Endothelial cell of umbilical vein (primary cell): ENCODE results near the gene DDB1. TPM values are rescaled to one million over a fixed set of nuclear protein-coding genes. Genes with fewer than 3 reads are reported as not detected.

Experiments
- BruUV-seq: library from RNA; stranded (reverse); fragments of 400-500 nt; replicated peaks from 2 replicates; lab custom pipeline; 2021; lab: Mats Ljungman, UMichigan
- CTCF ChIA-PET: fragments of 300-600, 350-600 bp; sonication (Branson Sonifier 250); formaldehyde crosslinking; loops from one replicate; lab custom pipeline; 2021; ENCODE audit warnings: antibody characterized with exemption, inconsistent platforms; lab: Charles Lee
- POLR2A ChIA-PET: fragments of 300-600, 350-600 bp; sonication (Branson Sonifier 250); formaldehyde crosslinking; loops from one replicate; lab custom pipeline; 2021; ENCODE audit warnings: antibody characterized with exemption, inconsistent platforms; lab: Charles Lee
- DNase-seq: peaks from one replicate; pipeline ENCODE4 v3.0.0-alpha.2; 2011; ENCODE audit warnings: low read depth, low spot score
- FAIRE-seq: peaks from 2 replicates; lab custom pipeline; 2011; peaks lifted over from hg19 to GRCh38; lab: Jason Lieb, UNC
- H2AFZ ChIP-seq: 2 replicates; pipeline ENCODE4 v1.6.0; 2012; ENCODE audit warnings: low read depth, low read length, control low read depth, inconsistent platforms
- H3K27ac ChIP-seq: 2 replicates; pipeline ENCODE4 v1.5.1; 2011; ENCODE audit warnings: low read depth, mild to moderate bottlenecking, control low read depth, low read length, moderate library complexity; ENCODE audit not compliant: insufficient read depth
- H3K27me3 ChIP-seq, 2 experiments: 2 replicates each; pipeline versions ENCODE4 v1.6.0 to v1.6.1; 2011; ENCODE audit warnings: low read length in 2 of 2, mixed read lengths in 1 of 2; ENCODE audit not compliant: control insufficient read depth in 2 of 2, insufficient read depth in 2 of 2
- H3K36me3 ChIP-seq, 2 experiments: 2 replicates in 1 of 2; 3 replicates in 1 of 2; pipeline ENCODE4 v1.5.1; 2011; ENCODE audit warnings: low read length in 2 of 2, mild to moderate bottlenecking in 1 of 2, moderate library complexity in 1 of 2; ENCODE audit not compliant: control insufficient read depth in 2 of 2, insufficient read depth in 2 of 2; ENCODE audit errors: extremely low read depth in 1 of 2
- H3K4me1 ChIP-seq: 3 replicates; pipeline ENCODE4 v1.5.1; 2011; ENCODE audit warnings: mild to moderate bottlenecking, low read length; ENCODE audit not compliant: control insufficient read depth, insufficient read depth; ENCODE audit errors: extremely low read depth
- H3K4me2 ChIP-seq: 2 replicates; pipeline ENCODE4 v1.6.1; 2011; ENCODE audit warnings: low read length, control low read depth, mixed read lengths; ENCODE audit not compliant: insufficient read depth
- H3K4me3 ChIP-seq, 3 experiments: fragments of 200-600 bp in 1 of 3; sonication (generic), shearing (Covaris generic) in 1 of 3; replicated peaks in 1 of 3; 2 replicates each; pipeline ENCODE4 v1.5.1; 2011 to 2016; ENCODE audit warnings: control low read depth in 3 of 3, low read length in 3 of 3, mild to moderate bottlenecking in 2 of 3, inconsistent platforms in 1 of 3, low read depth in 1 of 3, moderate library complexity in 1 of 3; ENCODE audit not compliant: insufficient read depth in 1 of 3
- H3K79me2 ChIP-seq: 2 replicates; pipeline ENCODE4 v1.6.0; 2012; ENCODE audit warnings: low read length, inconsistent platforms; ENCODE audit not compliant: control insufficient read depth, insufficient read depth
- H3K9ac ChIP-seq: replicated peaks from 2 replicates; pipeline ENCODE3; 2011; ENCODE audit warnings: low read length, control low read depth; ENCODE audit not compliant: insufficient read depth; ENCODE audit errors: extremely low read depth
- H3K9me1 ChIP-seq: replicated peaks from 3 replicates; pipeline ENCODE4 v1.6.0; 2011; ENCODE audit warnings: mild to moderate bottlenecking, low read length; ENCODE audit not compliant: control insufficient read depth, insufficient read depth; ENCODE audit errors: extremely low read depth
- H3K9me3 ChIP-seq: replicated peaks from 2 replicates; pipeline ENCODE4 v1.5.1; 2012; ENCODE audit warnings: low read length, inconsistent platforms; ENCODE audit not compliant: control insufficient read depth, insufficient read depth
- H4K20me1 ChIP-seq: replicated peaks from 2 replicates; pipeline ENCODE3; 2011; ENCODE audit warnings: mild to moderate bottlenecking, low read length; ENCODE audit not compliant: control insufficient read depth, insufficient read depth; ENCODE audit errors: extremely low read depth
- CTCF ChIP-seq, 2 donors: IDR thresholded peaks; 1 replicate in 1 of 2; 2 replicates in 1 of 2; pipeline ENCODE4 v1.5.1; 2011; ENCODE audit warnings: low read length in 2 of 2, mild to moderate bottlenecking in 2 of 2, moderate library complexity in 2 of 2, control low read depth in 1 of 2, inconsistent platforms in 1 of 2, low read depth in 1 of 2; ENCODE audit not compliant: insufficient read depth in 1 of 2; ENCODE audit errors: extremely low read depth in 1 of 2
- EZH2 ChIP-seq: IDR thresholded peaks from 2 replicates; pipeline ENCODE4 v1.6.1; 2012; ENCODE audit warnings: borderline replicate concordance, low read depth, mild to moderate bottlenecking, moderate library complexity, low read length, inconsistent platforms; ENCODE audit not compliant: severe bottlenecking
- FOS ChIP-seq: IDR thresholded peaks from 2 replicates; pipeline ENCODE4 v1.6.1; 2011; ENCODE audit warnings: mild to moderate bottlenecking, low read length, moderate library complexity, borderline replicate concordance; ENCODE audit not compliant: insufficient read depth
- GATA2 ChIP-seq: IDR thresholded peaks from 2 replicates; pipeline ENCODE4 v1.7.0; 2011; ENCODE audit warnings: low read depth, mild to moderate bottlenecking, moderate library complexity, mixed read lengths, low read length; ENCODE audit not compliant: insufficient read length, insufficient read depth
- JUN ChIP-seq: IDR thresholded peaks from 2 replicates; pipeline ENCODE4 v1.6.1; 2011; ENCODE audit warnings: borderline replicate concordance, low read depth; ENCODE audit not compliant: insufficient read length, insufficient read depth
- MYC ChIP-seq: IDR thresholded peaks from one replicate; pipeline ENCODE4 v1.6.1; 2011; ENCODE audit warnings: mild to moderate bottlenecking, low read depth, low read length
- POLR2A ChIP-seq: IDR thresholded peaks from 2 replicates; pipeline ENCODE4 v1.6.1; 2012; ENCODE audit warnings: low read depth, mild to moderate bottlenecking, control low read depth, low read length
- POLR2AphosphoS5 ChIP-seq: IDR thresholded peaks from 2 replicates; pipeline ENCODE4 v1.6.1; 2012; ENCODE audit warnings: low read depth, mild to moderate bottlenecking, control low read depth, low read length, moderate library complexity; ENCODE audit not compliant: insufficient read depth
- dilution Hi-C: fragments of 300-500 bp; cut with MboI; formaldehyde crosslinking; loops from one replicate; pipeline ENCODE4 v1.15.0; 2019; ENCODE audit warnings: low sequenced_read_pairs; ENCODE audit not compliant: extremely low pct_ligation_motif_present
- intact Hi-C: fragments of 100-400 bp; cut with micrococcal nuclease; formaldehyde crosslinking; loops from one replicate; pipeline ENCODE4 v1.10.0; 2022
- polyA plus RNA-seq, 4 experiments: library from polyadenylated mRNA; depleted of rRNA in 3 of 4; stranded (reverse) in 3 of 4; unstranded in 1 of 4; fragments of >200 nt; gene quantifications; 2 replicates each; pipeline versions ENCODE4 v1.2.1 to v1.2.3, GENCODE V29; 2011 to 2012; ENCODE audit warnings: missing spikeins in 1 of 4
- total RNA-seq: library from RNA; stranded (reverse); gene quantifications from 2 replicates; pipeline ENCODE4 v1.2.3, GENCODE V29; 2021
- TF ChIP-seq, protein P1 (sequence below): IDR thresholded peaks from 2 replicates; pipeline ENCODE4 v1.6.1; 2011; ENCODE audit not compliant: insufficient read depth, insufficient read length

DDB1 gene
- total and polyA plus RNA-seq, 2 donors (not counting 3 experiments of a cell fraction or from before 2014, with no cell fraction given): 229 to 230 TPM

GRCh38 chr11:61377461-61378160, 44.7 kb upstream of the DDB1 start:
- intact Hi-C loops (no loop called here), dilution Hi-C loops (no loop called here)
- Histone ChIP-seq H3K79me2 (no peaks in the 10 kb centered on the region), H2AFZ (no peak overlapping the region), H3K4me2 (no peak overlapping the region), H3K9ac (no peak overlapping the region), H4K20me1 (no peaks in the 10 kb centered on the region), H3K27ac (no peak overlapping the region), H3K9me3 (no peaks in the 10 kb centered on the region), H3K4me3 (no peak overlapping the region), H3K4me1 (no peaks in the 10 kb centered on the region), H3K9me1 (no peaks in the 10 kb centered on the region), H3K27me3 (no peaks in the 10 kb centered on the region), H3K36me3 (no peaks in the 10 kb centered on the region)
- BruUV-seq: no TSS peak
- CTCF ChIA-PET: interaction anchor here (2.5 to 4.5 kb wide), 2 partner anchors 7 to 41 kb away, joined by 11 to 24 read pairs; no protein-coding TSS in a partner anchor
- FAIRE-seq (peak; percentile 37), DNase-seq (no peak)
- TF ChIP-seq FOS: no peak
- no peak for TF ChIP-seq POLR2A
- no peak for TF ChIP-seq MYC
- no peak for TF ChIP-seq EZH2
- no peak for TF ChIP-seq JUN
- TF ChIP-seq GATA2: no peak
- no peak for TF ChIP-seq POLR2AphosphoS5
- no peak for TF ChIP-seq CTCF (IDR thresholded peaks at IDR 0.05; ENCODE audit: extremely low read depth in 1 of 2, insufficient read depth in 1 of 2, low read depth in 1 of 2, low read length in 2 of 2)
- TF ChIP-seq, protein P1, sequence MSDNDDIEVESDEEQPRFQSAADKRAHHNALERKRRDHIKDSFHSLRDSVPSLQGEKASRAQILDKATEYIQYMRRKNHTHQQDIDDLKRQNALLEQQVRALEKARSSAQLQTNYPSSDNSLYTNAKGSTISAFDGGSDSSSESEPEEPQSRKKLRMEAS: no peak
- POLR2A ChIA-PET: no interaction called here
